Fibroblast of the aortic adventitia (primary cell): ENCODE results near the gene SCAP. TPM values are rescaled to one million over a fixed set of nuclear protein-coding genes. Genes with fewer than 3 reads are reported as not detected.

Experiments used
- DNase-seq: peaks from one replicate; pipeline ENCODE4 v3.0.0-alpha.2; 2010; ENCODE audit warnings: low read depth
- H3K4me3 ChIP-seq: 2 replicates; pipeline ENCODE4 v1.5.1; 2011; ENCODE audit warnings: low read depth, mild to moderate bottlenecking, control low read depth, low read length, moderate library complexity
- total RNA-seq: library from RNA; depleted of rRNA; stranded (reverse); fragments of >200 nt; gene quantifications from 2 replicates; pipeline ENCODE4 v1.2.3, GENCODE V29; 2012; ENCODE audit warnings: low replicate concordance
- TF ChIP-seq, protein P1 (sequence below): IDR thresholded peaks from 2 replicates; pipeline ENCODE4 v1.5.1; 2011; ENCODE audit warnings: mild to moderate bottlenecking, low read length, control low read depth, inconsistent platforms; ENCODE audit not compliant: insufficient read depth

Gene SCAP
- total RNA-seq, 1 donor: 47.7 TPM

DNA sequence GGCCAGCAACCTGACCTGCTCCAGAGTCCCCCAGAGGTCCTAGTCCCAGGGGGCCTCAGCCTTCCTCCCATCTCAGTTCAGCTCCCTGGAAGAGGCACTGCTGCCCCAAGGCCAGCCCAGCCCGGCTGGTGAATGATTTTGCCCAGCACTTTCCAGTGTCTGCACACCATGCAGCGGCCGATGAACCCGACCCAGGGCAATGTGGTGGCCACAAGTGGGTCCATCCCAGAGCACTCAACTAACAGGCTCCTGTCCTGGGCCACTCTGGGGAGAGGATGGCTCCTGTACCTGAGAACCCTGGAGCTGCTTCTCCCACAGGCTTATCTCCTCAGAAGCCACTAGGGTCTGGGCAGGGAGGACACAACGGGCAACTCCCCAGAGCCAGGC is 55.7 kb downstream of the SCAP start:
- DNase-seq: no peak
- H3K4me3 ChIP-seq: no peak overlapping the region
- TF ChIP-seq, protein P1, sequence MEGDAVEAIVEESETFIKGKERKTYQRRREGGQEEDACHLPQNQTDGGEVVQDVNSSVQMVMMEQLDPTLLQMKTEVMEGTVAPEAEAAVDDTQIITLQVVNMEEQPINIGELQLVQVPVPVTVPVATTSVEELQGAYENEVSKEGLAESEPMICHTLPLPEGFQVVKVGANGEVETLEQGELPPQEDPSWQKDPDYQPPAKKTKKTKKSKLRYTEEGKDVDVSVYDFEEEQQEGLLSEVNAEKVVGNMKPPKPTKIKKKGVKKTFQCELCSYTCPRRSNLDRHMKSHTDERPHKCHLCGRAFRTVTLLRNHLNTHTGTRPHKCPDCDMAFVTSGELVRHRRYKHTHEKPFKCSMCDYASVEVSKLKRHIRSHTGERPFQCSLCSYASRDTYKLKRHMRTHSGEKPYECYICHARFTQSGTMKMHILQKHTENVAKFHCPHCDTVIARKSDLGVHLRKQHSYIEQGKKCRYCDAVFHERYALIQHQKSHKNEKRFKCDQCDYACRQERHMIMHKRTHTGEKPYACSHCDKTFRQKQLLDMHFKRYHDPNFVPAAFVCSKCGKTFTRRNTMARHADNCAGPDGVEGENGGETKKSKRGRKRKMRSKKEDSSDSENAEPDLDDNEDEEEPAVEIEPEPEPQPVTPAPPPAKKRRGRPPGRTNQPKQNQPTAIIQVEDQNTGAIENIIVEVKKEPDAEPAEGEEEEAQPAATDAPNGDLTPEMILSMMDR: no peak

DNA sequence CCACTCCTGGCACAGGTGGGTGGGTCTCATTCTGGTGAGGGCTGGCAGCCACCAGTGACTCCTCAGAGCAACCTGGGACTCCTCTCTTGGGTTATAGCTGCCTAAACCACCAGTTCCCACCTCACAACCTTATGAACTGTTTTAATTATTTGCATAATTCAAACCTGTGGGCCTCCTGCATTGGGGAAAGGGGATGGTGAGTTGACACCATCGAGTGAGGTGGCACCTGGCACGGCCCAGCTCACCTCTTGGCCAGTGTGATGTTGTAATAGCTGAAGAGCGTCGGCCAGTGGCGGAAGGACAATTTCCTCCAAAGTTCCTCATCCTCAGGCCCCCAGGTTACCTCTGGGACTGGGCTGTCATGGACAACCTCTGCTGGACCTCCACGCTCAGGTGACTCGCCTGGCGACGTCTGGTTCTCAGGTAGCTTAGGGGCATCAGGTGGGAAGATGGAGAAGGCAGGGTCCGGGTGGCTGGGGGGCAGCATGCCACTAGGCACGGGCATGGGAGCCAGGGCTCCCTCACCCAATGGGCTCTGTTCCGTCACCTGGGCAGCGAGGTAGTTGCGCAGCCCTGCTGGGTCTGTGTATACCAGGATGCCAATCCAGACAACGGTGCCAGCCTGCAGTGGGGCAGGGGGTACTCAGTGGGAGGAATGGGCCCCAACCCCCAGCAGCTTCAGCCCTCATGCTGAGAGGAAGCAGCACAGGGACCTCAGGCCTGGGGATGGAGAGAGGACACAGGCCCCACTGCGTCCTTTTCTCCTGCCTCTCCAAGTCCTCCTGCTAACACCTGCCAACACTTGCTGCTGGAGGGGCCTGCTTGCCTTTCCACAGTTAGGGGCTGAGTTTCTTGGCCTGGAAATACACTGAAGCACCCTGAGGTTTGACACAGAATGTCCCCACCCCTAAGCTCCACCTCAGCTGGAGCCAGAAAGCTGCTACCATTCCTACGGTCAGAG is 56.4 kb downstream of the SCAP start:
- DNase-seq: no peak
- TF ChIP-seq, protein P1: no peak
- no peak overlapping the region for H3K4me3 ChIP-seq

DNA sequence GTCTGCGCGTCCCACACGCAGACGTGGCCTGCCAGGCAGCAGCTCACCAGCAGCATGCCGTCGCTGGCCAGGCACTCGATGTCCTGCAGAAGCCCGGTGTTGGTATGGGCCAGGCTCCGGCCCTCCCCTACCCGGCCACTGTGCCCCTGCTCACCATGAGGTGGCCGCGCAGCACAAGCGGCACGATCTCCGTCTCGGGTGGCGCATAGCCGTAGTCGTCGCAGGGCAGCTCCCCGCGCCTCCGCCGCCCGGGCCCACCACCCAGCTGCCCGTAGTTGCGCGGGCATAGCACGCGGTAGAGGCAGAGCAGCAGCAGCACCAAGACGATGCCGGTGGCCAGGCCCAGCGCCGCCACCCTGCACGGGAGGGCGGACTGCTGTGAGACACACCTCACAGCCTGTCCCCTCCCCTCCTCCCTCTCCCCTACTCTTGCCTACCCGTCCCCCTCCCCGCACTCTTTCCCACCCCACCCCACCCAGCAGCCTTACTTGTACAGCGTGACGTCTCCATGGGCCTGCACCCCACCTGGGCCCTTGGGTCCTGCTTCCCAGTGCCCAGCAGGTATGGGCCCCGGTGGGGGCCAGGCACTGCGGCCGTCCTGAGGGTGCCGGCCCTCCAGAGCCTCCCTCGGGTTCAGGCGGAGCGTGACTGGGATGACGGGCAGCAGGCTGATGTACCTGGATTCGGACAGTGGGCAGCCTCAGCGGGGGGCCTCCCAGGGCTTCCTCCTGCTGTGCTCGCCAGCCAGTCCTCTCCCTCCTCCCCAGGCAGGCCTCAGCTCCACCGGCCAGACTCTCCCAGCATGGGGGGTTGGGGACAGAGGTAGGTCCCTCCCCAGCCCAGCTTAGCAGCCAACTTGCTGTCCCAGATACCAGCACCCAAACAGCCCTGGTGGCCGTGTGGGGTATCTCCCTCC is 57.3 kb downstream of the SCAP start:
- no peak for DNase-seq
- TF ChIP-seq, protein P1: peak; percentile 5
- no peak overlapping the region for H3K4me3 ChIP-seq

DNA sequence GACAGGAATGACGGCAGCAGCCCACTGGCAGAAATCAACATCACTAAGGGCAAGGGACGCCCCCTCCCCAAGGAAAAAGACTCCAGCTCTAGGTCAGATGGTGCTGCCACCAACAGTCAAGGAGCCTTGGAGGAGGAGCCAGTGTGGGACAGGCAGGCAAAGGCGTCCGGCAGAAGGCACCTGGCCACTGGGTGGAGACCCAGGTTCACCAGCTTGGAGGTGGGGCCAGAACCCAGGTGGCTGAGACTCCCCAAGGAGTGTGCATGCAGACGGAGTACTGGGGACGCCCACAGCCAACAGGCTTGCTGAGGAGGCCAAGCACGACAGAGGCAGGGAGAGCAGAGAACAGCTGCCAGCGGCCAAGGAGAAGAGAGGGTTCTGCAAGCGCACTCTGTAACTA is 59.7 kb downstream of the SCAP start:
- H3K4me3 ChIP-seq: no peak overlapping the region
- TF ChIP-seq, protein P1: no peak
- no peak for DNase-seq

DNA sequence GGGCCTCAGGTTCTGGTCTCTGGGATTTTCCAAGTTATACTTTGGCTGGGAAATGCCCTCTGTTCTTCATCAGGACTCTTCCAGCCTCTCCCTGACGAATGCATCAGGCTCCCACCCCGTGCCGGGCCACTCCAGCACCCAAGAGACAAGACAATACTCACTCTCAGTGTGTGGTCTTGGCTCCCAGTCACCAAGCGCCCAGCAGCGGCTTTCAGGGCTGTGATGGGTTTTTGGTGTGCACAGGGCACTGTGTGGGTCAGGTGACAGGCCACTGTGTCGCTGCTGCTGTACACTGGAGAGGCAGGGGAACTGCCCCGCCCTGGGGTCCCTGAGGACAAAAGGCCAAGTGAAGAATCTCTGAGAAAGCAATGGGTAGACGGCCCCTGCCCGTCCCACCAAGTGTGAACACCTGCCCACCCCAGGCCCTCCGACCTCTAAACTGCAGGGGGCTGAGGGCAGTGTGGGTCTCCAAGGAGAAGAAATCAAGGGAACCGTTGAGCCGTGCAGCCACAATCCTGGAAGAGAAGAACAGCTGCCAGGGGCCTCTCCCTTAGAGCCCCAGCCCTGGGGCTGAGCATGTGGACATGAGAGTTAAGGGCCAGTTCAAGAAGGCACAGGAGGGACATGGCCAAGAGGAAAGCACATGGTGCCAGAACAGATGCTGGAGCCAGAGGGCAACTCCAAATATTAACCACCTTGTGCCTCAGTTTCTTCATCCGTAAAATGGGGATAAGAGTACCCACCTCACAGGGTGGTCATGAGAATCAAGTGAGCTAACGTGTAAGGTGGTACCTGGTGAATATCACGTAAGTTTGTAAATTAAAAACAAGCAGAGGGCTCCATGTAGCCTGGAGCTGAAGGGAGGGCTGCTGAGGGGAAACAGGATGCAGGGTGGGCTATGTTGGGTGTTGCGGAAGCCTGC is 60.8 kb downstream of the SCAP start:
- no peak overlapping the region for H3K4me3 ChIP-seq
- TF ChIP-seq, protein P1: no peak
- DNase-seq: no peak

DNA sequence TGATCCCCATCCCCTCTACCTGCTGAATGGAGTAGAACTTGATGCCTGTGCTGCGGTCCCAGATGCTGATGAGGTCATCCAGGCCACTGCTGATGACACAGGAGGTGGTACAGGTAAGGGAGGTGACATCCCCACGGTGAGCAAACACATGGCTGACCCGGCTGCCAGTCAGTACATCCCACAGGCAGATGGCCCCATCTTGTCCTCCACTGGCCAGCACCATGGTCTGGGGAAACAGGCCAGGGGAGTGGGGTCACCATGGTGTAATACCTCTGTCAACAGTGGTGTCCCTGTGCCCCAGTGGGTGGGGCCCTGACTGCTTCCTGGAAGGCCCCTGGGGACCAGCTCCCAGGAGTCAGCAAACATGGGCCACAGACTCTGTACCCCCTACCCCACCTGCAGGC is 61.6 kb downstream of the SCAP start:
- TF ChIP-seq, protein P1: no peak
- H3K4me3 ChIP-seq: no peak overlapping the region
- no peak for DNase-seq
